A549 (cell line): Measurements from ENCODE around the gene GBP7. TPM values are rescaled to one million over a fixed set of nuclear protein-coding genes. Genes with fewer than 3 reads are reported as not detected.

Source experiments
- polyA plus RNA-seq, 4 experiments: library from polyadenylated mRNA; depleted of rRNA in 3 of 4; stranded (reverse); fragments of >200 nt; fragmentation: RNase III in 1 of 4; extraction: RNeasy Plus Mini Kit Qiagen cat#74134 plus additional on column Dnase treatment in 1 of 4; gene quantifications; 2 replicates in 3 of 4; 3 replicates in 1 of 4; pipeline ENCODE4 v1.2.3, GENCODE V29; 2011 to 2017

The GBP7 gene
- polyA plus RNA-seq, 2 of the 4 experiments (the other 2 are of a cell fraction) = not detected

Other genes starting within 250 kb of the GBP7 start
- gene KYAT3, start 183.4 kb downstream of the GBP7 start, polyA plus RNA-seq (2011; rRNA removed) = 14.0 and 16.7 TPM in 2 replicates
- gene KYAT3, start 183.4 kb downstream of the GBP7 start, polyA plus RNA-seq (2017; fragmentation: RNase III; extraction: RNeasy Plus Mini Kit Qiagen cat#74134 plus additional on column Dnase treatment) = 9.0 to 11.2 TPM (median 10.2 TPM) in 3 replicates
- 3.7 and 3.8 TPM in 2 replicates for gene RBMXL1, start 183.4 kb downstream of the GBP7 start, polyA plus RNA-seq (2011; rRNA removed)
- 2.6 to 3.0 TPM (median 2.7 TPM) in 3 replicates for gene RBMXL1, start 183.4 kb downstream of the GBP7 start, polyA plus RNA-seq (2017; fragmentation: RNase III; extraction: RNeasy Plus Mini Kit Qiagen cat#74134 plus additional on column Dnase treatment)
- 1.9 and 2.4 TPM in 2 replicates for gene GBP3, start 153.1 kb downstream of the GBP7 start, polyA plus RNA-seq (2011; rRNA removed)
- gene GBP3, start 153.1 kb downstream of the GBP7 start, polyA plus RNA-seq (2017; fragmentation: RNase III; extraction: RNeasy Plus Mini Kit Qiagen cat#74134 plus additional on column Dnase treatment) = 0.93 to 1.1 TPM (median 0.98 TPM) in 3 replicates
- gene GBP1, start 110.8 kb downstream of the GBP7 start, polyA plus RNA-seq (2011; rRNA removed) = 0.37 and 0.39 TPM in 2 replicates
- gene GBP1, start 110.8 kb downstream of the GBP7 start, polyA plus RNA-seq (2017; fragmentation: RNase III; extraction: RNeasy Plus Mini Kit Qiagen cat#74134 plus additional on column Dnase treatment) = 0.10 to 0.47 TPM (median 0.46 TPM) in 3 replicates
- 1.8 and 1.9 TPM in 2 replicates for gene GBP2, start 49.9 kb downstream of the GBP7 start, polyA plus RNA-seq (2011; rRNA removed)
- 1.3 to 1.7 TPM (median 1.6 TPM) in 3 replicates for gene GBP2, start 49.9 kb downstream of the GBP7 start, polyA plus RNA-seq (2017; fragmentation: RNase III; extraction: RNeasy Plus Mini Kit Qiagen cat#74134 plus additional on column Dnase treatment)
- gene GBP4, start 22.9 kb upstream of the GBP7 start, polyA plus RNA-seq (2011; rRNA removed) = not detected in 2 replicates
- not detected in 3 replicates for gene GBP4, start 22.9 kb upstream of the GBP7 start, polyA plus RNA-seq (2017; fragmentation: RNase III; extraction: RNeasy Plus Mini Kit Qiagen cat#74134 plus additional on column Dnase treatment)
- gene GBP5, start 96.9 kb upstream of the GBP7 start, polyA plus RNA-seq (2011; rRNA removed) = 0.04 and 0.07 TPM in 2 replicates
- not detected in 3 replicates for gene GBP5, start 96.9 kb upstream of the GBP7 start, polyA plus RNA-seq (2017; fragmentation: RNase III; extraction: RNeasy Plus Mini Kit Qiagen cat#74134 plus additional on column Dnase treatment)
- 0.04 TPM in 1 of 2 replicates, not detected in the other for gene GBP6, start 188.1 kb upstream of the GBP7 start, polyA plus RNA-seq (2011; rRNA removed)
- gene GBP6, start 188.1 kb upstream of the GBP7 start, polyA plus RNA-seq (2017; fragmentation: RNase III; extraction: RNeasy Plus Mini Kit Qiagen cat#74134 plus additional on column Dnase treatment) = not detected in 3 replicates